Loucy (cell line): Measurements from ENCODE around the gene RORC.
A peak's percentile ranks its signal among the peaks of the same experiment; 100 is the strongest.
"Not testable (repeated sequence)": the region's sequence is repeated elsewhere in the genome, so short reads cannot be mapped to it uniquely, and the experiment has no call there.

Experiments
- H2AFZ ChIP-seq: fragments of 200-600 bp; sonication (generic); 2 replicates; pipeline ENCODE4 v1.6.0; 2016; ENCODE audit warnings: antibody characterized with exemption, mild to moderate bottlenecking, low read length, moderate library complexity
- H3F3A ChIP-seq: fragments of 200-600 bp; 2 replicates; pipeline ENCODE4 v1.6.0; 2016; ENCODE audit warnings: antibody characterized with exemption, low read depth, mild to moderate bottlenecking
- H3K27me3 ChIP-seq: fragments of 200-600 bp; sonication (generic); 2 replicates; pipeline ENCODE4 v1.6.1; 2014; ENCODE audit warnings: low read length, mild to moderate bottlenecking; ENCODE audit not compliant: insufficient read depth, poor library complexity, severe bottlenecking
- H3K36me3 ChIP-seq: fragments of 200-600 bp; sonication (generic); 2 replicates; pipeline ENCODE4 v1.6.1; 2016; ENCODE audit warnings: low read length; ENCODE audit not compliant: insufficient read depth
- H3K4me1 ChIP-seq: fragments of 200-600 bp; sonication (generic); 2 replicates; pipeline ENCODE4 v1.5.1; 2014; ENCODE audit warnings: low read length, mild to moderate bottlenecking; ENCODE audit not compliant: insufficient read depth, poor library complexity, severe bottlenecking
- H3K4me2 ChIP-seq: fragments of 200-600 bp; sonication (generic); 2 replicates; pipeline ENCODE4 v1.6.0; 2014; ENCODE audit warnings: antibody characterized with exemption, low read length, low read depth, mild to moderate bottlenecking; ENCODE audit not compliant: poor library complexity, severe bottlenecking
- H3K4me3 ChIP-seq: fragments of 200-600 bp; sonication (generic); 2 replicates; pipeline ENCODE4 v1.5.1; 2014; ENCODE audit warnings: low read length, mild to moderate bottlenecking, mixed read lengths; ENCODE audit not compliant: poor library complexity, severe bottlenecking
- H3K79me2 ChIP-seq: fragments of 200-600 bp; sonication (generic); 2 replicates; pipeline ENCODE4 v1.6.1; 2014; ENCODE audit warnings: low read length; ENCODE audit not compliant: insufficient read depth
- H3K9ac ChIP-seq: fragments of 200-600 bp; sonication (generic); 2 replicates; pipeline ENCODE4 v1.6.0; 2014; ENCODE audit warnings: mild to moderate bottlenecking, low read depth, low read length, moderate library complexity; ENCODE audit not compliant: poor library complexity, severe bottlenecking
- H3K9me2 ChIP-seq: fragments of 200-600 bp; sonication (generic); replicated peaks from 2 replicates; pipeline ENCODE4 v1.6.1; 2016; ENCODE audit warnings: low read depth, low read length, mixed read lengths
- H3K9me3 ChIP-seq: fragments of 200-600 bp; sonication (generic); 2 replicates; pipeline ENCODE4 v1.6.1; 2014; ENCODE audit warnings: mild to moderate bottlenecking, antibody characterized with exemption, low read length, low read depth; ENCODE audit not compliant: insufficient read depth
- H4K20me1 ChIP-seq: fragments of 200-600 bp; sonication (generic); 2 replicates; pipeline ENCODE4 v1.6.0; 2014; ENCODE audit warnings: antibody characterized with exemption, low read length, mild to moderate bottlenecking; ENCODE audit not compliant: insufficient read depth, poor library complexity, severe bottlenecking
- CTCF ChIP-seq: fragments of 200-600 bp; sonication (generic); conservative IDR thresholded peaks from 2 replicates; pipeline ENCODE4 v1.5.1; 2014; ENCODE audit warnings: mild to moderate bottlenecking, antibody characterized with exemption, low read length
- EZH2phosphoT487 ChIP-seq: fragments of 200-600 bp; IDR thresholded peaks from 2 replicates; pipeline ENCODE4 v1.6.1; 2018; ENCODE audit warnings: antibody characterized with exemption, mild to moderate bottlenecking, moderate library complexity, borderline replicate concordance

The RORC gene

GRCh38 chr1:151831605-151832004 is at the start of gene RORC:
TSS of gene RORC (minus strand) at chr1:151831802. CDS start at chr1:151831764, 38 bp downstream.
- Histone ChIP-seq H3K27me3 (no peaks in the 10 kb centered on the region), H2AFZ (peak within 1 kb of the TSS; percentile 44; the same call in 1 of the 2 replicates), H3K9me3 (no peaks in the 10 kb centered on the region), H3K4me3 (peak within 1 kb of the TSS; percentile 21), H3K4me1 (peaks cover 53% of the 10 kb centered on the region), H4K20me1 (no peaks in the 10 kb centered on the region), H3K36me3 (no peaks in the 10 kb centered on the region), H3K4me2 (peak within 1 kb of the TSS; percentile 77), H3K9ac (peak within 1 kb of the TSS; percentile 70), H3K79me2 (no peaks in the 10 kb centered on the region), H3K9me2 (no peaks in the 10 kb centered on the region), H3F3A (peaks cover 9% of the 10 kb centered on the region; the same call in 1 of the 2 replicates)
- no peak for TF ChIP-seq CTCF
- no peak for TF ChIP-seq EZH2phosphoT487

GRCh38 chr1:151875419-151876097 is 44.0 kb upstream of the RORC start:
- no peaks in the 10 kb centered on the region for H3K36me3 ChIP-seq
- no peak overlapping the region for H3K9ac ChIP-seq
- H3K4me2 ChIP-seq = no peak overlapping the region
- TF ChIP-seq EZH2phosphoT487 = no peak
- no peak for TF ChIP-seq CTCF
- no peaks in the 10 kb centered on the region for H3F3A ChIP-seq
- H2AFZ ChIP-seq = no peak overlapping the region
- H3K9me2 ChIP-seq = no peaks in the 10 kb centered on the region
- no peaks in the 10 kb centered on the region for H4K20me1 ChIP-seq
- no peaks in the 10 kb centered on the region for H3K27me3 ChIP-seq
- H3K79me2 ChIP-seq = no peaks in the 10 kb centered on the region
- peaks cover 9% of the 10 kb centered on the region for H3K4me1 ChIP-seq
- H3K4me3 ChIP-seq = no peak overlapping the region
- H3K9me3 ChIP-seq = no peaks in the 10 kb centered on the region

- not testable (repeated sequence) for H3K9ac ChIP-seq, H4K20me1 ChIP-seq, H3K27me3 ChIP-seq, H3K79me2 ChIP-seq, H3K36me3 ChIP-seq, H3K4me3 ChIP-seq, H3K4me2 ChIP-seq, H3K9me3 ChIP-seq, H2AFZ ChIP-seq, H3F3A ChIP-seq, H3K4me1 ChIP-seq, H3K9me2 ChIP-seq
Observed at GRCh38 chr1:151872776-151873175, 41.2 kb upstream of the RORC start.
